GM21367 (cell line): ENCODE measurements around the gene STXBP5.

Experiments used
- ATAC-seq: cut with Tn5 transposase; IDR thresholded peaks from one replicate; pipeline ENCODE4 v1.9.1; 2021; ENCODE audit not compliant: unreplicated experiment

Gene STXBP5

GRCh38 chr6:147207837-147208754 lies 3.9 kb downstream of the STXBP5 start:
- ATAC-seq, result no peak

GRCh38 chr6:147209762-147210449 lies 5.7 kb downstream of the STXBP5 start:
- ATAC-seq, result no peak

DNA sequence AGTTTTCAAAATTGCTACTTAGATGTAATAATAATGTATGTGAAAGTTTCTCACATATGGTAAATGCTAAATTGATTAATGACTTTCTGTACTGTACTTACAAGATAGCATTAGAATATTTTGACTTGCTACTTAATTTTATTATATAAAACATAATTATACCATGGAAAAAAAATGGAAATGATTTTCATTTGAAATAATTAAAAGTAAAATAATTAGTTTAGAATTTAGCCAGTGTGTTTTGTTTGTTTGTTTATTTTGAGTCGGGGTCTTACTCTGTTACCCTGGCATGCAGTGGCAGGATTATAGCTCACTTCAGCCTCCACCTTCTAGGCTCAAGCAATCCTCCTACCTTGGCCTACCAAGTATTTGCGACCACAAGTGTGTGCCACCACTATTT lies 7.1 kb downstream of the STXBP5 start:
- ATAC-seq, result no peak

GRCh38 chr6:147211831-147212230 lies 7.6 kb downstream of the STXBP5 start:
- ATAC-seq, result no peak

GRCh38 chr6:147212622-147213021 lies 8.4 kb downstream of the STXBP5 start:
- ATAC-seq, result no peak

- no peak for ATAC-seq
Observed at GRCh38 chr6:147213772-147214171, 9.6 kb downstream of the STXBP5 start.

GRCh38 chr6:147214248-147215227 lies 10.3 kb downstream of the STXBP5 start:
- no peak for ATAC-seq

DNA sequence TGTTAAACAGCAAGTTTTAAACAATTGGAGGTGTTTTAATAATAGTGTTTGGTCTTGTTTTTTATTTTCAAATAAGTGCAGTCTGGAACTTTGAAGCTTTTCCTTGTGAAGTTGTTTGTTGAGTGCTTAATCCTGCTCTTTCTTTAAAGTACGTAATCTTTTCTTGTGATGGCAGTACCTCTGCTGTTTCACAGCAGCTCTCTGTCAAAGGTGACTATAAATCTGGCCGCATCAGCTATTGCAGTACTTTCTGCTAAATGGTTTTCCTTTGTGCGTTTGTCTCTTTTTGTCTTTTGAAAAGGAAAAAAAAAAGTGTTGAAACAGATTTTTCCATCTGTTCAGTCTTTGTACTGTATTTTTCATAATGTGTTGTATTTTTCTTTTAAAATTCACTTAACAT lies 12.7 kb downstream of the STXBP5 start:
- ATAC-seq, result no peak

DNA sequence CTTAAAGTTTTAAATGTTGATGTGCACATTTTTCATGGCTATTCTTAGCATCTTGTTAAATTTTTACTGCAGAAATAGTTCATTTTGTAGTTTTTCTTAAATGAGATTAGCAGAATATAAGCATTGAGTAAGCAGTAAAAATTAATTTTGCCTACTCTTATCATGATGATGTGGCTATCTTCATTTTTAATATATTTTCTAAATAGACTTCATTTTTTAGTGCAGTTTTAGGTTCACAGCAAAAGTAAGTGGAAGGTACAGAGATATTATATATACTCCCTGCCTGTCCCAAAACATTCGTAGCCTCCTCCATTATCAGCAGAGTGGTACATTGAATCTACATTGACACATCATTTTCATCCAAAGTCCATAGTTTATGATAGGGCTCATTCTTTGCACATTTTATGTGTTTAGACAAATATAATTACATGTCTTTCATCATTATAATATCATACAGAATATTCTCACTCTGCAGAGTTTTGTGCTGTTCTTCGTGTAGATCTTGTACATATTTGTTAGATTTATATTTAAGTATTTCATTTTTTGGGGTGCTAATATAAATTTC lies 13.7 kb downstream of the STXBP5 start:
- ATAC-seq, result no peak

- ATAC-seq, result no peak
Observed at GRCh38 chr6:147218797-147219196, 14.6 kb downstream of the STXBP5 start.

GRCh38 chr6:147219463-147219862 lies 15.2 kb downstream of the STXBP5 start:
- ATAC-seq, result no peak

- no peak for ATAC-seq
Observed at GRCh38 chr6:147220345-147220744, 16.1 kb downstream of the STXBP5 start.

DNA sequence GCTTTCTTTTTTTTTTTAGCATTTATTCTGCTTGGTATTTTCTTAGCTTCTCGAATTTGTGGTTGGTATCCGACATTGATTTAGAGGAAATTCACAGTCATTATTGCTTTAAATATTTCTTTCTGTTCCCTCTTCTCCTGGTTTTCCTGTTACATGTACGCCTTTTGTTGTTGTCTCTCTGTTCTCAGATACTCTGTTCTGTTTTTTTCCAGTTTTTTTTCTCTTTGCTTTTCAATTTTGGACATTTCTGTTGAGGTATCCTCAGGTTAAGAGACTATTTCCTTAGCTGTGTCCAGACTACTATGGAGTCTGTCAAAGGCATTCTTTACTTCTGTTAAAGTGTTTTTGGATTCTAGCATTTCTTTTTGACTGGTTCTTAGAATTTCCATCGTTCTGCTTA lies 17.5 kb downstream of the STXBP5 start:
- ATAC-seq, result no peak

GRCh38 chr6:147222160-147222838 lies 18.1 kb downstream of the STXBP5 start:
- ATAC-seq, result no peak

- ATAC-seq, result no peak
Observed at GRCh38 chr6:147223736-147224135, 19.5 kb downstream of the STXBP5 start.

- ATAC-seq, result no peak
Observed at GRCh38 chr6:147226163-147226724, 22.0 kb downstream of the STXBP5 start.

DNA sequence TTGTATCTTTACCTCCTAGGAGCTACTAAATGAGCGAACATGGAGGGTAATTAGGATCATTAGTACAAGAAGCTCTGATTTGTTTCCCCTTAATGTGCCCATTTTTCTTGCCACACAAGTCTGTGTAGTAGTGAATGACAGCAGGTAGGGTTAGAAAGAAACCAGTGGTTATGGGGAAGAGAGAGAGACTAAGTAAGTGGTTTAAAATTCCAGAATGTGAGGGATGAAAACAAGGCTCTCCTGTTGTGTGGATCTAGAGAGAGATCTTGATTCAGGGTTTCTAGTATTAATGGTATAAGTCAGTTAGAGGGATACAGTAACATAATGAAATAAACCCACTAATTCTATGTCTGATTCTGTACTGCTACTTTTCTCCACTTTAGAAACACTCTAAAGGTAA lies 22.7 kb downstream of the STXBP5 start:
- no peak for ATAC-seq

DNA sequence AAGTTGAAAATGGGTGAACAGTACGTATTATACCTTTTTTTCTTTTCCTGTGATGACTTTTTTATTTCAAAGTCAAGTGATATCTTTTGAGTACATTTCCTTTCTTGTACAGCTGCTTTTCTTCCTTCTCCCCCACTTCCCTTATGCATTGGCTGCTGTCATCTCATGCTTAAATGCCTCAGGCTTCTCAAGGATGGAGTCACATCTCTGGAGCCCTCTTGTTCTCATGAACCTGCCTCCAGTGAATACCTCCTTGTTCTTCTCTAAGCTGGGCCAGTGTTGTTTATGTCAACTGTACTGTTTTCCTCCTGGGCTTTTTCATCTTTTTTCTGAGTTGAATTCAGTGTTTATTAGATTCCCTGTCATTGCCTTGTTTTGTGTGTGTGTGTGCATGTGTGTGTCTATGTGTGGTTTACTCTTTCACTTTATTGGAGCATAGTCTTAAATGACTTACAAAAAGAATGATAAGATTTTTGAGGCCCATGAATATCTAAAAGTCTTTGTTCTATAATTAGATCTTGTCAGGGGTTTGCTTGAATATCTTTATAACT lies 23.6 kb downstream of the STXBP5 start:
- ATAC-seq, result no peak

- ATAC-seq, result no peak
Observed at GRCh38 chr6:147231589-147231988, 27.4 kb downstream of the STXBP5 start.

DNA sequence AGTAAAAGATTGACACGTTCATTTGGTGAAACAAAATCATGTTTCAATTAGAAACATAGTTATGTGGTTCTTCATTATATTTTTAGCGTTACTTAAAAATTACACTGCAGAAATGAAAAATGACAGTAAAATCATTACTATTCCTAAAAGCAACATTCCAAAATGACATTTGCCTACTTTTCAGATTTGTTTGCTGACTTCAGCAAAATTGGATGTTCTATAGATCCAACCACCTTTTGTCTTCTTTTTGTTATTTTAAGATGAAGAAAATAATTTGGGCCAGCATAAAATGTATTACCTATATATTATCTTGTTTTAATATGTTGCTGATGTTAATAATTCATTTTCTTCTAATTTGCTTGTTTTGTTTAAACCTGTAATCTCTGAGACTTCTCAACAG lies 30.5 kb downstream of the STXBP5 start:
- ATAC-seq, result no peak
